GM12872 (cell line): ENCODE measurements around the gene NOCT.
A peak's percentile ranks its signal among the peaks of the same experiment; 100 is the strongest.

ENCODE experiments used
- CTCF ChIP-seq: IDR thresholded peaks from 3 replicates; pipeline ENCODE4 v1.5.1; 2011; ENCODE audit warnings: low read depth, mild to moderate bottlenecking, low read length, moderate library complexity; ENCODE audit not compliant: insufficient read depth

The NOCT gene

DNA sequence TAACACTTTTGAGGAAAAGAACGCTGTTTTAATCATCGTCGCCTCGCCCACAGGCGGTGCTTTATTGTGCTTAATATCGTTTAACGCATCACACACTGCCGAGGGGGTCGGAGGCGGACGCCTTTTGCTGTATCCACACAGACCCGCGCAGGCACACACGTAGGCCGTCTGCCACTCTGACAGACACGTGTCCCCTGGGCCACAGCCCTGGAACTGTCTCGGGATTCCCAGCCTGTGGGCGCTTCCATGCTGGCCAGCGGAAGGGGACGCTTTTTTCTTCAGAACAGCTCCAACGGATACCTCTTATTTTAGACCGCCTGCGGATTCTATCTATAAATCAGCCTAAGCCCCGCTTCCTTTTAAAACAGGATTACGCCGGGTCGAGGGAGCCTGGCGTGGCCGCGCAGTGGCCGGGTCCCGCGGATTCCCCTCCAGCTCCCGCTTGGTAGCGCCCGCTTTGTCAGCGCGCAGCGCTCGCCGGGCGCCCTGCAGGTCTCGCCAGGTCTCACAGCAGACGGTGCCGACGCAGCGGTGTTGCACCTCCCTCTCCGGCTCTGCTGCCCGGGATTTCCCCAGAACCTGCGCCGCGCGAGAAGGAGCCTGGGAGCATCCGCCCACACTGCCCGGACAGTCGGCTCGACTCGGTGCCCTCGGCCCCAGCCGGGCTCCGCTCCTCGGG is at the start of gene NOCT:
Gene NOCT (plus strand): TSS at position 513 of the 679 bp plus-strand sequence. CDS start 201 bp downstream, outside the sequence.
- TF ChIP-seq CTCF: peak; percentile 28; the same call in 1 of the 3 replicates

DNA sequence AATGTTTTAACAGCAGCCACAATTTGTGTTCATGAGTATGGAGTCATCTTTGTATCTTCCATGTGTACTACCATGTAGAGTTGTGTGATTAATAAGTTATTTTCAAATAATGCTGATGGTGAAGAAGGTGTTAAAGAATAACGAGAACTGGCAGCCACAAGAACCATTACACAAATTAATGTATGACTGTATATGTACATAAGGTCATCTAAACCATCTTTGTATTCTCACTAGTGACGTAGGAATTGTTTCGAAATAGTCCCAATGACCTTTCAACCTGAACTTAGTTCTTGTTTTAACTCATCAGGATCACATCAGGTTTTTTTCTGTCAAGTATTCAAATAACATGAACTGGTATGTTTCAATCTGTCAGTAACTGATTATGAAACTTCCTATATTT is 48.3 kb upstream of the NOCT start:
- TF ChIP-seq CTCF: no peak

- TF ChIP-seq CTCF: no peak
Observed at GRCh38 chr4:138972956-138973801, 42.4 kb upstream of the NOCT start.

DNA sequence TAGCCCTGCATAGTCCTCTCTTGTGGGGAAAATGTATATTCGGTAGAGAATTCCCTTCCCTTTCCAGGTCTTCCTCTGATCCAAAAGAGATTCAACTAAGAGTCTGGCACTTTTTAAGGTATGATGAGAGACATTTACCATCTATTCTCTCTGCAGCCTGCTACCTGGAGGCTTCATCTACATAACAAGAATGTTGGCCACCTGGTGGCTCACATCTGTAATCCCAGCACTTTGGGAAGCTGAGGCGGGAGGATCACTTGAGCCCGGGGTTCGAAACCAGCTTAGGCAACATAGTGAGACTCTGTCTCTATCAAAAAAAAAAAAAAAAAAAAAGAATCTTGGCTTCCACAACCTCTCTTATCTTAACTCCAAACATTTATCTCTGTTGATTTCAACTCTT is 40.4 kb upstream of the NOCT start:
- peak; percentile 14; the same call in 1 of the 3 replicates for TF ChIP-seq CTCF

DNA sequence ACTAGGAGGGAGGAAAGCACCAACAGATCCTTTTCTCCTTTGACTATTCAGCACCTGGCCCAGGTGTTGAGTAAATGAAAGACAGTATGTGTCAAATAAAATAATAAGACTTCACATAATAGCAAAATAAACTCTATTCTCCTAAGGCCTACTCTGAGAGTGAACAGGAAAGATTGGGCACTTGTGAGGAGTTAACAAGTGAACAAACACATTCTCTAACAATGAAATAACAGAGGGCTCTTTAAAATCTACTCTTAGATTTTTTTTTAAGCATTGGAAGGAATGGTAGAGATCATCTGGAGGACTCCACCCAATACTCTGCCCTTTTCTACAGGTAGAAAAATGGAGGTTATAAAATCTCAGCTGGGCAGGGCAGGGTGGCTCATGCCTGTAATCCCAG is 39.1 kb upstream of the NOCT start:
- no peak for TF ChIP-seq CTCF

- TF ChIP-seq CTCF: no peak
Observed at GRCh38 chr4:138977524-138977923, 38.1 kb upstream of the NOCT start.

GRCh38 chr4:138978028-138978585 is 37.5 kb upstream of the NOCT start:
- TF ChIP-seq CTCF: no peak
